ENCODE results near the gene RSPH3. TPM values are rescaled to one million over a fixed set of nuclear protein-coding genes. Genes with fewer than 3 reads are reported as not detected.

The RSPH3 gene
- total and polyA plus RNA-seq, 2 of the 8 experiments (the other 6 are each of a cell fraction or from before 2014, with no cell fraction given) = 0.60 to 2.7 TPM

- Histone ChIP-seq H2BK15ac (ENCODE audit: low read length) (no peak within 1 kb of the TSS), H3K36me3 (ENCODE audit: control insufficient read depth in 2 of 4, insufficient read depth in 4 of 4, low read length in 3 of 4) (no peaks in the 10 kb centered on the region), H2AFZ (ENCODE audit: low read length) (no peak within 1 kb of the TSS), H3K56ac (replicated peaks; ENCODE audit: insufficient read length, low read depth, low read length) (no peak within 1 kb of the TSS), H3K27me3 (replicated peaks in 1 of 4; ENCODE audit: control insufficient read depth in 3 of 4, extremely low read depth in 1 of 4, insufficient read depth in 3 of 4, low read length in 3 of 4) (no peaks in the 10 kb centered on the region), H3K9ac (replicated peaks in 1 of 4; ENCODE audit: extremely low read depth in 1 of 4, low read depth in 3 of 4, low read length in 3 of 4) (no peak within 1 kb of the TSS), H3K23me2 (ENCODE audit: low read depth, low read length) (no peaks in the 10 kb centered on the region), H3K9me3 (ENCODE audit: insufficient read depth in 2 of 2, low read depth in 1 of 2, low read length in 1 of 2) (no peaks in the 10 kb centered on the region), H4K20me1 (replicated peaks in 1 of 2; ENCODE audit: control insufficient read depth in 1 of 2, insufficient read depth in 2 of 2, low read length in 2 of 2) (no peaks in the 10 kb centered on the region), H4K8ac (ENCODE audit: extremely low read depth, insufficient read depth, low read length) (no peak within 1 kb of the TSS), H2BK12ac (ENCODE audit: low read depth, low read length) (no peak within 1 kb of the TSS; the same call in 1 of the 2 replicates), H3K4ac (replicated peaks; ENCODE audit: insufficient read length, low read depth, low read length) (no peak within 1 kb of the TSS), H2BK5ac (ENCODE audit: low read depth, low read length) (no peak within 1 kb of the TSS), H4K91ac (replicated peaks; ENCODE audit: insufficient read length, low read length) (no peak within 1 kb of the TSS), H3K23ac (ENCODE audit: insufficient read length) (no peak within 1 kb of the TSS), H4K5ac (ENCODE audit: insufficient read length, low read depth, low read length) (no peak within 1 kb of the TSS), H3K14ac (ENCODE audit: insufficient read length) (no peak within 1 kb of the TSS), H2AK5ac (ENCODE audit: low read depth, low read length) (no peak within 1 kb of the TSS), H2BK120ac (replicated peaks; ENCODE audit: low read depth, low read length) (no peak within 1 kb of the TSS), H3K27ac (ENCODE audit: low read depth, low read length) (no peak within 1 kb of the TSS), H3K4me2 (ENCODE audit: insufficient read depth in 1 of 2, low read depth in 2 of 2, low read length in 2 of 2) (no peak within 1 kb of the TSS), H3K4me1 (replicated peaks in 1 of 4; ENCODE audit: control insufficient read depth in 3 of 4, insufficient read depth in 4 of 4, low read length in 3 of 4) (no peaks in the 10 kb centered on the region; a peak in 1 of 7 replicates), H3K79me1 (ENCODE audit: low read depth, low read length) (no peaks in the 10 kb centered on the region), H3K4me3 (ENCODE audit: extremely low read depth in 1 of 4, insufficient read depth in 2 of 4, low read depth in 3 of 4, low read length in 4 of 4) (no peak within 1 kb of the TSS), H2BK20ac (ENCODE audit: low read length) (no peak within 1 kb of the TSS), H3K18ac (ENCODE audit: extremely low read depth, low read length) (no peak within 1 kb of the TSS), H3K79me2 (ENCODE audit: control insufficient read depth in 1 of 2, insufficient read depth in 2 of 2, low read length in 2 of 2) (no peaks in the 10 kb centered on the region)
- no peak for DNase-seq (ENCODE audit: low read depth in 1 of 2, low spot score in 2 of 2)
- CTCF ChIA-PET (ENCODE audit: partially characterized antibody) = interaction anchor here (0.6 to 11.7 kb wide), 9 partner anchors 9 to 343 kb away, joined by 3 to 144 read pairs (median 6); no protein-coding TSS in a partner anchor
- POLR2A ChIA-PET (ENCODE audit: partially characterized antibody) = interaction anchor here (0.7 to 1.3 kb wide), 2 partner anchors 65 to 237 kb away, joined by 3 to 4 read pairs; no protein-coding TSS in a partner anchor
- no peak for FAIRE-seq
- 71% methylated on average over 15 of the region's 15 CpGs; no CpG with 5 or more reads in 1 of the 2 experiments for WGBS, 2 experiments (ENCODE audit: extremely low coverage in 1 of 2, insufficient coverage in 1 of 2, insufficient read length in 1 of 2, insufficient replicate concordance in 2 of 2, low coverage in 1 of 2, low lambda C conversion rate in 2 of 2, missing lambda C conversion rate in 1 of 2)
- TF ChIP-seq POLR2A (IDR thresholded peaks at IDR 0.05; ENCODE audit: control extremely low read depth in 1 of 2, low read depth in 2 of 2, low read length in 2 of 2) (no peak), RNF2 (IDR thresholded peaks at IDR 0.05; ENCODE audit: borderline replicate concordance, low read depth, low read length, missing control alignments, poor library complexity, severe bottlenecking) (no peak), RFX5 (IDR thresholded peaks at IDR 0.05; ENCODE audit: borderline replicate concordance, low read depth, low read length) (no peak), KDM4A (IDR thresholded peaks at IDR 0.05; ENCODE audit: low read depth, low read length, severe bottlenecking) (no peak), TBP (IDR thresholded peaks at IDR 0.05; ENCODE audit: low read depth, low read length) (no peak), RXRA (IDR thresholded peaks at IDR 0.05; ENCODE audit: insufficient read depth, low read depth, low read length) (no peak), SRF (IDR thresholded peaks at IDR 0.05; ENCODE audit: low read depth, low read length) (no peak), CTBP2 (IDR thresholded peaks at IDR 0.05; ENCODE audit: borderline replicate concordance, insufficient read depth, insufficient read length, low read length) (no peak), NANOG (IDR thresholded peaks at IDR 0.05; ENCODE audit: insufficient read depth, low read depth, low read length, poor library complexity, severe bottlenecking) (no peak)
Observed at GRCh38 chr6:159044899-159045727, 45.1 kb upstream of the RSPH3 start, which contains the start of gene TAGAP. TSS of gene TAGAP (minus strand) at chr6:159044991. CDS start at chr6:159044146, 845 bp downstream.

All from H1 (cell line).